ENCODE data around the gene SLC6A8.

DNA sequence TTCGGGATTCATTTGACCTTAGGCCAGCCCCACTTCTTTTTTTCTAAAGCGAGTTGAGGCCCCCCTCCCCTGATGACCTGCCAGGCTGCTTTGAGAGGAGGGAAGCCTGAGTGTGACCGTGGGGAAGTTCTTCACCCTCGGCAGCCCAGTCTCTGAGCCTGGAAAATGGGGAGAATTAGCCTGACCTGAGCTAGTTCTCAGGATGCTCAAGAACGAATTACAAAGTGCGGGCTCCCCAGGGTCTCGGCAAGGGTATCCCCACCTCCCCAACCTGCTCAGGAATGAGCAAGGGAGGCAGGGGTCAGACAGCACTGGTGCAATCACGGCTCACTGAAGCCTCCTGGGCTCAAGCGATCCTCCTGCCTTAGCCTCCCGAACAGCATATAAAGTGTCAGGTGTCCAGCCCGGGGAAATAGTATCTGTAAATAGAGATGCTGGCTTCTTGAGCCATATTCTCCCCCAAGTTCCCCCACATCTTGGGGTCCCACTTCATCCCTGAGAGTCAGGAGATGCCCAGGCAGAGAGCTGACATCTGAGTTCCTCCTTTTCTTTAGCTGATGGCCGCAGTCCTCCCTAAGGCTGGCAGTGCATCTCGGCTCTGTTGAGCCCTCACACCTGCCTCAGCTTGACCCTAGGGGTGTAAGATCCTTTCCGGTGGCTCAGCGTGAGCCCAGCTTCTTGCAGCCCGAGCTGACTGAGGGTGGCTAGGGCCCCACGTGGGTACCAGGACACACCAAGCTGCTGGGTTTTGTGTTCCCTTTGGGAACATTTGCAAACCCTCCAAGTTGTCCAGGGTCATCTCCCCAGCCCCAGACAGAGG, 39.2 kb upstream of the SLC6A8 start:
- TF ChIP-seq CTCF (IDR thresholded peaks at IDR 0.05): no peak
- no peak for TF ChIP-seq POLR2A (IDR thresholded peaks at IDR 0.05)
